A549 (cell line): ENCODE measurements around the gene RBPJ. TPM values are rescaled to one million over a fixed set of nuclear protein-coding genes. Genes with fewer than 3 reads are reported as not detected.

Experiments
- ATAC-seq, 2 experiments: fragments of 200-7000 bp in 1 of 2; fragments of >200 bp in 1 of 2; cut with Nextera tagmentation in 1 of 2; cut with Tn5 transposase in 1 of 2; 3 replicates each; pipeline versions ENCODE4 v1.8.0 to v1.9.1; 2018 to 2020; ENCODE audit warnings: mild to moderate bottlenecking in 1 of 2, moderate library complexity in 1 of 2
- CTCF ChIA-PET: fragments of 300-600 bp; sonication (Branson Sonifier 250); formaldehyde crosslinking; extraction: SDS; loops from one replicate; lab custom pipeline; 2021; ENCODE audit warnings: antibody characterized with exemption, inconsistent platforms; lab: Yijun Ruan, JAX
- POLR2A ChIA-PET: fragments of 350-600 bp; formaldehyde crosslinking; extraction: SDS; loops from one replicate; lab custom pipeline; 2021; ENCODE audit warnings: antibody characterized with exemption, inconsistent platforms; lab: Yijun Ruan, JAX
- DNase-seq, 2 experiments: peaks; one replicate each; pipeline versions ENCODE4 v3.0.0 to v3.0.0-alpha.2; 2011 to 2016; ENCODE audit warnings: low read depth in 1 of 2, low spot score in 1 of 2
- FAIRE-seq: peaks from 2 replicates; lab custom pipeline; 2011; peaks lifted over from hg19 to GRCh38; lab: Jason Lieb, UNC
- H3K27ac ChIP-seq, 2 experiments: fragments of >200 bp; sonication (Bioruptor Twin); formaldehyde crosslinking; 3 replicates each; pipeline ENCODE4 v1.5.1; 2016 to 2017
- H3K4me1 ChIP-seq: fragments of >200 bp; sonication (Bioruptor Twin); formaldehyde crosslinking; 3 replicates; pipeline ENCODE4 v1.6.1; 2016
- H3K4me2 ChIP-seq: fragments of >200 bp; sonication (Bioruptor Twin); formaldehyde crosslinking; 3 replicates; pipeline ENCODE4 v1.6.1; 2016
- H3K4me3 ChIP-seq: fragments of >200 bp; sonication (Bioruptor Twin); formaldehyde crosslinking; 3 replicates; pipeline ENCODE4 v1.5.1; 2016
- H3K9me3 ChIP-seq: fragments of >200 bp; sonication (Bioruptor Twin); formaldehyde crosslinking; 3 replicates; pipeline ENCODE4 v1.6.1; 2016
- ATOH8 ChIP-seq: fragments of 250-450 bp; sonication (Bioruptor Pico); IDR thresholded peaks from 2 replicates; pipeline ENCODE4 v1.5.0; 2020; ENCODE audit warnings: low read depth, mild to moderate bottlenecking, moderate library complexity
- CBX2 ChIP-seq: fragments of 200-600 bp; sonication (generic); IDR thresholded peaks from 2 replicates; pipeline ENCODE4 v1.6.1; 2016; ENCODE audit warnings: low read depth, mild to moderate bottlenecking, borderline replicate concordance
- CBX8 ChIP-seq: fragments of 200-600 bp; sonication (generic); IDR thresholded peaks from 2 replicates; pipeline ENCODE4 v1.6.1; 2016
- CEBPB ChIP-seq, 2 experiments: fragments of >200 bp in 1 of 2; sonication (Bioruptor Twin) in 1 of 2; formaldehyde crosslinking in 1 of 2; IDR thresholded peaks; 2 replicates each; pipeline ENCODE4 v1.6.1; 2012 to 2016
- CHD2 ChIP-seq: fragments of 150-350 bp; IDR thresholded peaks from 2 replicates; pipeline ENCODE4 v1.6.1; 2014; ENCODE audit warnings: low read length; ENCODE audit not compliant: partially characterized antibody
- EHF ChIP-seq: fragments of 250-450 bp; sonication (Bioruptor Pico); IDR thresholded peaks from 2 replicates; pipeline ENCODE4 v1.5.0; 2020; ENCODE audit warnings: mild to moderate bottlenecking
- ELK1 ChIP-seq: fragments of 150-350 bp; IDR thresholded peaks from 2 replicates; pipeline ENCODE4 v1.6.1; 2014; ENCODE audit warnings: low read depth, mild to moderate bottlenecking, low read length
- FOSB ChIP-seq: fragments of 250-450 bp; sonication (Bioruptor Pico); IDR thresholded peaks from 2 replicates; pipeline ENCODE4 v1.5.0; 2020; ENCODE audit warnings: mild to moderate bottlenecking, moderate library complexity
- GATA3 ChIP-seq: IDR thresholded peaks from 2 replicates; pipeline ENCODE4 v1.6.1; 2012; ENCODE audit warnings: borderline replicate concordance
- HDAC2 ChIP-seq: fragments of 200-600 bp; sonication (generic); IDR thresholded peaks from 2 replicates; pipeline ENCODE4 v1.6.1; 2016
- HES2 ChIP-seq: fragments of >200 bp; sonication (Bioruptor Twin); formaldehyde crosslinking; IDR thresholded peaks from 2 replicates; pipeline ENCODE4 v1.6.1; 2016
- HMGXB4 ChIP-seq: fragments of 250-450 bp; sonication (Bioruptor Pico); IDR thresholded peaks from 2 replicates; pipeline ENCODE4 v1.5.0; 2021; ENCODE audit warnings: mild to moderate bottlenecking, moderate library complexity, borderline replicate concordance
- HOXB5 ChIP-seq: fragments of 250-450 bp; sonication (Bioruptor Pico); IDR thresholded peaks from 2 replicates; pipeline ENCODE4 v1.5.0; 2020; ENCODE audit warnings: mild to moderate bottlenecking, moderate library complexity
- KDM5A ChIP-seq: fragments of 200-600 bp; sonication (generic); IDR thresholded peaks from 2 replicates; pipeline ENCODE4 v1.6.1; 2016; ENCODE audit warnings: antibody characterized with exemption, mild to moderate bottlenecking
- MAFK ChIP-seq: fragments of 450-650 bp; IDR thresholded peaks from 2 replicates; pipeline ENCODE4 v1.6.1; 2014; ENCODE audit not compliant: partially characterized antibody
- MAZ ChIP-seq: fragments of 150-350 bp; IDR thresholded peaks from 2 replicates; pipeline ENCODE4 v1.6.1; 2014; ENCODE audit warnings: antibody characterized with exemption, low read depth, low read length, borderline replicate concordance
- MYC ChIP-seq: IDR thresholded peaks from 2 replicates; pipeline ENCODE4 v1.6.1; 2012; ENCODE audit warnings: mild to moderate bottlenecking, inconsistent platforms, low read length, improper control_type of control experiment, borderline replicate concordance
- PHF8 ChIP-seq: fragments of 200-600 bp; sonication (generic); IDR thresholded peaks from 2 replicates; pipeline ENCODE4 v1.6.1; 2016; ENCODE audit warnings: low read depth, mild to moderate bottlenecking, antibody characterized with exemption, moderate library complexity, borderline replicate concordance
- POLR2AphosphoS2 ChIP-seq: conservative IDR thresholded peaks from 2 replicates; pipeline ENCODE4 v1.6.1; 2012; ENCODE audit warnings: low read length, improper control_type of control experiment, inconsistent platforms
- RAD21 ChIP-seq, 2 experiments: fragments of >200 bp in 1 of 2; sonication (Bioruptor Twin) in 1 of 2; formaldehyde crosslinking in 1 of 2; IDR thresholded peaks in 1 of 2; conservative IDR thresholded peaks in 1 of 2; 2 replicates in 1 of 2; 3 replicates in 1 of 2; pipeline ENCODE4 v1.6.1; 2012 to 2018; ENCODE audit warnings: inconsistent platforms in 1 of 2
- RARB ChIP-seq: fragments of 250-450 bp; sonication (Bioruptor Pico); IDR thresholded peaks from 2 replicates; pipeline ENCODE4 v1.8.0; 2021; ENCODE audit warnings: mild to moderate bottlenecking, moderate library complexity
- RCOR1 ChIP-seq: fragments of 150-350 bp; IDR thresholded peaks from 2 replicates; pipeline ENCODE4 v1.6.1; 2014; ENCODE audit warnings: antibody characterized with exemption, low read length, low read depth
- RNF2 ChIP-seq: fragments of 200-600 bp; sonication (generic); IDR thresholded peaks from 2 replicates; pipeline ENCODE4 v1.6.1; 2016; ENCODE audit warnings: low read depth, mild to moderate bottlenecking, antibody characterized with exemption, moderate library complexity, borderline replicate concordance
- ZFP36 ChIP-seq: fragments of 450-650 bp; IDR thresholded peaks from 2 replicates; pipeline ENCODE4 v1.6.1; 2014; ENCODE audit warnings: borderline replicate concordance; ENCODE audit not compliant: partially characterized antibody
- WGBS: methylation state at CpG from one replicate; pipeline ENCODE4 v1.1.6; 2017; ENCODE audit errors: missing lambda C conversion rate; 5-methylcytosine and 5-hydroxymethylcytosine counted together
- polyA plus RNA-seq, 4 experiments: library from polyadenylated mRNA; depleted of rRNA in 3 of 4; stranded (reverse); fragments of >200 nt; fragmentation: RNase III in 1 of 4; extraction: RNeasy Plus Mini Kit Qiagen cat#74134 plus additional on column Dnase treatment in 1 of 4; gene quantifications; 2 replicates in 3 of 4; 3 replicates in 1 of 4; pipeline ENCODE4 v1.2.3, GENCODE V29; 2011 to 2017
- TF ChIP-seq, protein P1 (sequence below): fragments of >200 bp; sonication (Bioruptor Twin); formaldehyde crosslinking; IDR thresholded peaks from 3 replicates; pipeline ENCODE4 v1.6.1; 2016
- TF ChIP-seq, protein P2 (sequence below): IDR thresholded peaks from 2 replicates; pipeline ENCODE4 v1.6.1; 2012
- TF ChIP-seq, protein P3 (sequence below): IDR thresholded peaks from 2 replicates; pipeline ENCODE4 v1.6.1; 2012
- TF ChIP-seq, protein P4 (sequence below): fragments of >200 bp; sonication (Bioruptor Twin); formaldehyde crosslinking; IDR thresholded peaks from 3 replicates; pipeline ENCODE4 v1.5.1; 2016

RBPJ gene
- polyA plus RNA-seq, 2 of the 4 experiments (the other 2 are of a cell fraction) = 16.5 to 37.1 TPM

GRCh38 chr4:26317766-26318165, 3.0 kb upstream of the RBPJ start:
- ChIA-PET CTCF (interaction anchor here (0.9 to 1.8 kb wide), 3 partner anchors 12 to 330 kb away, joined by 4 to 9 read pairs (median 5); no protein-coding TSS in a partner anchor), POLR2A (no interaction called here)
- DNase-seq (no peak), ATAC-seq (no peak)
- WGBS = 70% methylated on average over 2 of the region's 2 CpGs
- Histone ChIP-seq H3K4me3 (no peak overlapping the region), H3K4me1 (peaks cover 7% of the 10 kb centered on the region; the same call in 2 of the 3 replicates)
- TF ChIP-seq CBX2 (no peak), CEBPB (IDR thresholded peaks at IDR 0.05) (no peak), CHD2 (no peak), POLR2AphosphoS2 (no peak), ELK1 (no peak), CBX8 (no peak), GATA3 (no peak), HOXB5 (CRISPR knock-in tag) (no peak), HES2 (no peak), HDAC2 (no peak), RNF2 (no peak), MYC (no peak), RARB (CRISPR knock-in tag) (no peak), FOSB (no peak), EHF (CRISPR knock-in tag) (no peak)
- TF ChIP-seq, protein P1, sequence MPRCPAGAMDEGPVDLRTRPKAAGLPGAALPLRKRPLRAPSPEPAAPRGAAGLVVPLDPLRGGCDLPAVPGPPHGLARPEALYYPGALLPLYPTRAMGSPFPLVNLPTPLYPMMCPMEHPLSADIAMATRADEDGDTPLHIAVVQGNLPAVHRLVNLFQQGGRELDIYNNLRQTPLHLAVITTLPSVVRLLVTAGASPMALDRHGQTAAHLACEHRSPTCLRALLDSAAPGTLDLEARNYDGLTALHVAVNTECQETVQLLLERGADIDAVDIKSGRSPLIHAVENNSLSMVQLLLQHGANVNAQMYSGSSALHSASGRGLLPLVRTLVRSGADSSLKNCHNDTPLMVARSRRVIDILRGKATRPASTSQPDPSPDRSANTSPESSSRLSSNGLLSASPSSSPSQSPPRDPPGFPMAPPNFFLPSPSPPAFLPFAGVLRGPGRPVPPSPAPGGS = no peak
- TF ChIP-seq, all 56 proteins: peak for 0
- FAIRE-seq = no peak
- Histone ChIP-seq H3K4me2 (no peak overlapping the region), H3K27ac (no peak overlapping the region), H3K9me3 (no peaks in the 10 kb centered on the region)

DNA sequence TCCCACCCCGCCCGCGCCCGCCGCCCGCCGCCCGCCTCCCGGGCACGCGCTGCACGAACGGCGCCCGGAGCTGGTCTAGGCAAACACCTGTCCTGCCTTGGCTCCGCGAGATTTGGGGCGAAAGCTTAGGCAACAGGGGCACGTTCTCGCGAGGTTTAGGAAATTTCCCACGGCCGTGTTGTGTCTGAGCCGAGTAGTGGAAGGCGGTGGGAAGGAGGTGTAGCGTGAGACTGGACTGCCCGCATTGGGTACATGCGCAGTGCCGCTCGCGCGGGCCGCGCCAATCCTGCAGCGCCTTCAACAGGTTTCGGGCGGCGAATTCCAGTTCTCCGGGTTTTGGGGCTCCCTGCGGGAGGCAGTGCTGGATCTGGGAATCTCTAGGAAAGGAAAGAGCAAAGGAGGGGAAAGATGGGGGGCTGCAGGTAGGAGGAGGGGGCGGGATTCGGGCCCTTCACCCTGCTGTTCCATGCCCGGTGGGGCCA, 1.3 kb upstream of the RBPJ start:
- FAIRE-seq (no peak), DNase-seq (peak; percentile 85 to 99), ATAC-seq (peak; percentile 71 to 91)
- peak overlapping the region; percentile 70 for H3K4me2 ChIP-seq
- peaks cover 14% of the 10 kb centered on the region; the same call in 2 of the 3 replicates for H3K4me1 ChIP-seq
- WGBS = 0% methylated on average over 6 of the region's 43 CpGs
- H3K27ac ChIP-seq = peak overlapping the region; percentile 96 to 99
- CTCF ChIA-PET = interaction anchor here (1.0 to 2.9 kb wide), 3 partner anchors 10 to 331 kb away, joined by 4 to 9 read pairs (median 9); no protein-coding TSS in a partner anchor
- POLR2A ChIA-PET = interaction anchor here (0.7 to 1.1 kb wide), 7 partner anchors 10 to 331 kb away, joined by 3 to 6 read pairs (median 3); partner anchors contain the start of gene TBC1D19
- H3K4me3 ChIP-seq = peak overlapping the region; percentile 71
- no peaks in the 10 kb centered on the region for H3K9me3 ChIP-seq
- no peak for TF ChIP-seq MAFK
- TF ChIP-seq, protein P2, sequence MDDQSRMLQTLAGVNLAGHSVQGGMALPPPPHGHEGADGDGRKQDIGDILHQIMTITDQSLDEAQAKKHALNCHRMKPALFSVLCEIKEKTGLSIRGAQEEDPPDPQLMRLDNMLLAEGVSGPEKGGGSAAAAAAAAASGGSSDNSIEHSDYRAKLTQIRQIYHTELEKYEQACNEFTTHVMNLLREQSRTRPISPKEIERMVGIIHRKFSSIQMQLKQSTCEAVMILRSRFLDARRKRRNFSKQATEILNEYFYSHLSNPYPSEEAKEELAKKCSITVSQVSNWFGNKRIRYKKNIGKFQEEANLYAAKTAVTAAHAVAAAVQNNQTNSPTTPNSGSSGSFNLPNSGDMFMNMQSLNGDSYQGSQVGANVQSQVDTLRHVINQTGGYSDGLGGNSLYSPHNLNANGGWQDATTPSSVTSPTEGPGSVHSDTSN = no peak
- TF ChIP-seq ATOH8 (CRISPR knock-in tag) = no peak
- TF ChIP-seq CHD2 = peak; percentile 93
- no peak for TF ChIP-seq ZFP36
- no peak for TF ChIP-seq PHF8
- no peak for TF ChIP-seq RCOR1
- TF ChIP-seq MYC = no peak; the same call in 1 of the 2 replicates
- TF ChIP-seq GATA3 = peak; percentile 59
- TF ChIP-seq CEBPB (IDR thresholded peaks at IDR 0.05) = peak; percentile 25 to 57; a peak in 2 of 4 replicates
- TF ChIP-seq MAZ = no peak
- TF ChIP-seq KDM5A = no peak
- TF ChIP-seq RAD21 (conservative IDR thresholded peaks at IDR 0.05 in 1 of 2, IDR thresholded peaks at IDR 0.05 in 1 of 2) = no peak; a peak in 1 of 5 replicates
- TF ChIP-seq HMGXB4 (CRISPR knock-in tag) = no peak
- TF ChIP-seq, protein P3, sequence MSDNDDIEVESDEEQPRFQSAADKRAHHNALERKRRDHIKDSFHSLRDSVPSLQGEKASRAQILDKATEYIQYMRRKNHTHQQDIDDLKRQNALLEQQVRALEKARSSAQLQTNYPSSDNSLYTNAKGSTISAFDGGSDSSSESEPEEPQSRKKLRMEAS = peak; percentile 40; the same call in 1 of the 2 replicates
- TF ChIP-seq, protein P4, sequence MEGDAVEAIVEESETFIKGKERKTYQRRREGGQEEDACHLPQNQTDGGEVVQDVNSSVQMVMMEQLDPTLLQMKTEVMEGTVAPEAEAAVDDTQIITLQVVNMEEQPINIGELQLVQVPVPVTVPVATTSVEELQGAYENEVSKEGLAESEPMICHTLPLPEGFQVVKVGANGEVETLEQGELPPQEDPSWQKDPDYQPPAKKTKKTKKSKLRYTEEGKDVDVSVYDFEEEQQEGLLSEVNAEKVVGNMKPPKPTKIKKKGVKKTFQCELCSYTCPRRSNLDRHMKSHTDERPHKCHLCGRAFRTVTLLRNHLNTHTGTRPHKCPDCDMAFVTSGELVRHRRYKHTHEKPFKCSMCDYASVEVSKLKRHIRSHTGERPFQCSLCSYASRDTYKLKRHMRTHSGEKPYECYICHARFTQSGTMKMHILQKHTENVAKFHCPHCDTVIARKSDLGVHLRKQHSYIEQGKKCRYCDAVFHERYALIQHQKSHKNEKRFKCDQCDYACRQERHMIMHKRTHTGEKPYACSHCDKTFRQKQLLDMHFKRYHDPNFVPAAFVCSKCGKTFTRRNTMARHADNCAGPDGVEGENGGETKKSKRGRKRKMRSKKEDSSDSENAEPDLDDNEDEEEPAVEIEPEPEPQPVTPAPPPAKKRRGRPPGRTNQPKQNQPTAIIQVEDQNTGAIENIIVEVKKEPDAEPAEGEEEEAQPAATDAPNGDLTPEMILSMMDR = no peak
